SU-DHL-6 (cell line): ENCODE data around the gene TCP11L2.

Source experiments
- CTCF ChIP-seq: fragments of 200-600 bp; sonication (generic); IDR thresholded peaks from one replicate; pipeline ENCODE4 v1.5.1; 2017; ENCODE audit warnings: antibody characterized with exemption, mild to moderate bottlenecking, low read length, moderate library complexity; ENCODE audit not compliant: insufficient read depth, poor library complexity, severe bottlenecking
- EZH2phosphoT487 ChIP-seq: fragments of 200-600 bp; sonication (generic), shearing (Covaris generic); conservative IDR thresholded peaks from 2 replicates; pipeline ENCODE4 v1.6.1; 2018; ENCODE audit warnings: mild to moderate bottlenecking, antibody characterized with exemption, low read length, moderate library complexity, mixed read lengths

GRCh38 chr12:106254724-106255123 is 47.8 kb upstream of the TCP11L2 start:
- TF ChIP-seq CTCF (no peak), EZH2phosphoT487 (no peak)
